Measurements from ENCODE around the gene TMEM140. TPM values are rescaled to one million over a fixed set of nuclear protein-coding genes. Genes with fewer than 3 reads are reported as not detected.

TMEM140 gene
- total and polyA plus RNA-seq, 9 of the 15 experiments (the other 6 are each of a cell fraction or from before 2014, with no cell fraction given): 0.03 to 0.82 (median 0.23) TPM

GRCh38 chr7:135147899-135148721, at the start of gene TMEM140 (continued):
- TF ChIP-seq ZNF146 (CRISPR knock-in tag; IDR thresholded peaks at IDR 0.05; ENCODE audit: unreplicated experiment): no peak
- TF ChIP-seq CBX3 (IDR thresholded peaks at IDR 0.05; ENCODE audit: borderline replicate concordance in 1 of 2, low read length in 2 of 2): no peak
- no peak for TF ChIP-seq ASH1L (IDR thresholded peaks at IDR 0.05; ENCODE audit: borderline replicate concordance, low read depth, partially characterized antibody)
- TF ChIP-seq JUNB (CRISPR knock-in tag; conservative IDR thresholded peaks at IDR 0.05): no peak
- TF ChIP-seq, protein P1, sequence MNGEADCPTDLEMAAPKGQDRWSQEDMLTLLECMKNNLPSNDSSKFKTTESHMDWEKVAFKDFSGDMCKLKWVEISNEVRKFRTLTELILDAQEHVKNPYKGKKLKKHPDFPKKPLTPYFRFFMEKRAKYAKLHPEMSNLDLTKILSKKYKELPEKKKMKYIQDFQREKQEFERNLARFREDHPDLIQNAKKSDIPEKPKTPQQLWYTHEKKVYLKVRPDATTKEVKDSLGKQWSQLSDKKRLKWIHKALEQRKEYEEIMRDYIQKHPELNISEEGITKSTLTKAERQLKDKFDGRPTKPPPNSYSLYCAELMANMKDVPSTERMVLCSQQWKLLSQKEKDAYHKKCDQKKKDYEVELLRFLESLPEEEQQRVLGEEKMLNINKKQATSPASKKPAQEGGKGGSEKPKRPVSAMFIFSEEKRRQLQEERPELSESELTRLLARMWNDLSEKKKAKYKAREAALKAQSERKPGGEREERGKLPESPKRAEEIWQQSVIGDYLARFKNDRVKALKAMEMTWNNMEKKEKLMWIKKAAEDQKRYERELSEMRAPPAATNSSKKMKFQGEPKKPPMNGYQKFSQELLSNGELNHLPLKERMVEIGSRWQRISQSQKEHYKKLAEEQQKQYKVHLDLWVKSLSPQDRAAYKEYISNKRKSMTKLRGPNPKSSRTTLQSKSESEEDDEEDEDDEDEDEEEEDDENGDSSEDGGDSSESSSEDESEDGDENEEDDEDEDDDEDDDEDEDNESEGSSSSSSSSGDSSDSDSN (IDR thresholded peaks at IDR 0.05; ENCODE audit: borderline replicate concordance in 1 of 2, low read depth in 2 of 2, low read length in 2 of 2): no peak
- peak; percentile 39 for TF ChIP-seq RBBP5 (IDR thresholded peaks at IDR 0.05; ENCODE audit: borderline replicate concordance, insufficient read depth, low read length, poor library complexity, severe bottlenecking)
- no peak for TF ChIP-seq SETDB1 (IDR thresholded peaks at IDR 0.05; ENCODE audit: low read length)
- TF ChIP-seq, protein P2, sequence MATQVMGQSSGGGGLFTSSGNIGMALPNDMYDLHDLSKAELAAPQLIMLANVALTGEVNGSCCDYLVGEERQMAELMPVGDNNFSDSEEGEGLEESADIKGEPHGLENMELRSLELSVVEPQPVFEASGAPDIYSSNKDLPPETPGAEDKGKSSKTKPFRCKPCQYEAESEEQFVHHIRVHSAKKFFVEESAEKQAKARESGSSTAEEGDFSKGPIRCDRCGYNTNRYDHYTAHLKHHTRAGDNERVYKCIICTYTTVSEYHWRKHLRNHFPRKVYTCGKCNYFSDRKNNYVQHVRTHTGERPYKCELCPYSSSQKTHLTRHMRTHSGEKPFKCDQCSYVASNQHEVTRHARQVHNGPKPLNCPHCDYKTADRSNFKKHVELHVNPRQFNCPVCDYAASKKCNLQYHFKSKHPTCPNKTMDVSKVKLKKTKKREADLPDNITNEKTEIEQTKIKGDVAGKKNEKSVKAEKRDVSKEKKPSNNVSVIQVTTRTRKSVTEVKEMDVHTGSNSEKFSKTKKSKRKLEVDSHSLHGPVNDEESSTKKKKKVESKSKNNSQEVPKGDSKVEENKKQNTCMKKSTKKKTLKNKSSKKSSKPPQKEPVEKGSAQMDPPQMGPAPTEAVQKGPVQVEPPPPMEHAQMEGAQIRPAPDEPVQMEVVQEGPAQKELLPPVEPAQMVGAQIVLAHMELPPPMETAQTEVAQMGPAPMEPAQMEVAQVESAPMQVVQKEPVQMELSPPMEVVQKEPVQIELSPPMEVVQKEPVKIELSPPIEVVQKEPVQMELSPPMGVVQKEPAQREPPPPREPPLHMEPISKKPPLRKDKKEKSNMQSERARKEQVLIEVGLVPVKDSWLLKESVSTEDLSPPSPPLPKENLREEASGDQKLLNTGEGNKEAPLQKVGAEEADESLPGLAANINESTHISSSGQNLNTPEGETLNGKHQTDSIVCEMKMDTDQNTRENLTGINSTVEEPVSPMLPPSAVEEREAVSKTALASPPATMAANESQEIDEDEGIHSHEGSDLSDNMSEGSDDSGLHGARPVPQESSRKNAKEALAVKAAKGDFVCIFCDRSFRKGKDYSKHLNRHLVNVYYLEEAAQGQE (IDR thresholded peaks at IDR 0.05; ENCODE audit: borderline replicate concordance): no peak
- TF ChIP-seq, protein P2 (CRISPR knock-in tag; IDR thresholded peaks at IDR 0.05; ENCODE audit: low read depth): no peak
- TF ChIP-seq KDM1A (IDR thresholded peaks at IDR 0.05): peak in 1 of 2 experiments; percentile 78; a peak in 2 of 4 replicates

Measured in K562 (cell line).